ENCODE data around the gene GPR155.

- TF ChIP-seq CTCF (conservative IDR thresholded peaks at IDR 0.05) (no peak), EZH2 (IDR thresholded peaks at IDR 0.05; ENCODE audit: low read depth) (no peak)
Measured at GRCh38 chr2:174511580-174512260, 24.9 kb upstream of the GPR155 start.

All from PC-9 (cell line).